Activated naive CD4-positive, alpha-beta T cell treated with Interleukin-2 at 50 U/mL for 16 hours (primary cell): ENCODE results near the gene FRMPD4.

ENCODE experiments used
- DNase-seq: peaks from one replicate; pipeline ENCODE4 v3.0.0-alpha.2; 2020

The FRMPD4 gene

GRCh38 chrX:12554206-12554605, 415.9 kb downstream of the FRMPD4 start:
- DNase-seq, result no peak

- DNase-seq, result no peak
These were observed 424.8 kb downstream of the FRMPD4 start for GRCh38 chrX:12563121-12563520.

GRCh38 chrX:12564221-12564620, 425.9 kb downstream of the FRMPD4 start:
- no peak for DNase-seq

- no peak for DNase-seq
These were observed 429.6 kb downstream of the FRMPD4 start for GRCh38 chrX:12567857-12568256.

GRCh38 chrX:12570859-12571501, 432.7 kb downstream of the FRMPD4 start:
- DNase-seq, result no peak

- DNase-seq, result no peak
These were observed 441.0 kb downstream of the FRMPD4 start for GRCh38 chrX:12579311-12579710.

- no peak for DNase-seq
These were observed 442.3 kb downstream of the FRMPD4 start for GRCh38 chrX:12580548-12580947.

- no peak for DNase-seq
These were observed 443.3 kb downstream of the FRMPD4 start for GRCh38 chrX:12581546-12581945.

GRCh38 chrX:12582649-12583048, 444.4 kb downstream of the FRMPD4 start:
- no peak for DNase-seq

GRCh38 chrX:12583543-12583942, 445.3 kb downstream of the FRMPD4 start:
- no peak for DNase-seq

- DNase-seq, result no peak
These were observed 457.4 kb downstream of the FRMPD4 start for GRCh38 chrX:12595720-12596119.

- DNase-seq, result no peak
These were observed 471.8 kb downstream of the FRMPD4 start for GRCh38 chrX:12610079-12610478.

GRCh38 chrX:12611471-12611870, 473.2 kb downstream of the FRMPD4 start:
- DNase-seq, result no peak

GRCh38 chrX:12614266-12614665, 476.0 kb downstream of the FRMPD4 start:
- no peak for DNase-seq

GRCh38 chrX:12615061-12615460, 476.8 kb downstream of the FRMPD4 start:
- DNase-seq, result no peak

- no peak for DNase-seq
These were observed 479.0 kb downstream of the FRMPD4 start for GRCh38 chrX:12617241-12617640.

GRCh38 chrX:12647230-12647629, 509.0 kb downstream of the FRMPD4 start:
- DNase-seq, result no peak

GRCh38 chrX:12648995-12649394, 510.7 kb downstream of the FRMPD4 start:
- no peak for DNase-seq

GRCh38 chrX:12657433-12657832, 519.2 kb downstream of the FRMPD4 start:
- no peak for DNase-seq

- DNase-seq, result no peak
These were observed 519.6 kb downstream of the FRMPD4 start for GRCh38 chrX:12657881-12658280.

- DNase-seq, result no peak
These were observed 523.2 kb downstream of the FRMPD4 start for GRCh38 chrX:12661464-12661863.

- DNase-seq, result no peak
These were observed 534.3 kb downstream of the FRMPD4 start for GRCh38 chrX:12672367-12673106.

GRCh38 chrX:12673487-12673886, 535.2 kb downstream of the FRMPD4 start:
- DNase-seq, result no peak

- no peak for DNase-seq
These were observed 541.2 kb downstream of the FRMPD4 start for GRCh38 chrX:12679522-12679921.

- DNase-seq, result no peak
These were observed 542.8 kb downstream of the FRMPD4 start for GRCh38 chrX:12681047-12681446.
